ENCODE measurements around the gene TMEM266. TPM values are rescaled to one million over a fixed set of nuclear protein-coding genes. Genes with fewer than 3 reads are reported as not detected.

The TMEM266 gene
- total RNA-seq, 1 experiment from 2014 or later = not detected

- Histone ChIP-seq H3K27ac (ENCODE audit: low read length) (no peak overlapping the region), H3K4me3 (ENCODE audit: low read length) (no peak overlapping the region), H4K20me1 (ENCODE audit: low read length) (no peaks in the 10 kb centered on the region), H2AFZ (ENCODE audit: low read length) (no peak overlapping the region), H3K4me2 (ENCODE audit: low read length) (no peak overlapping the region), H3K9me3 (ENCODE audit: low read length) (no peaks in the 10 kb centered on the region), H3K79me2 (ENCODE audit: low read length) (no peaks in the 10 kb centered on the region), H3K9ac (ENCODE audit: low read length) (no peak overlapping the region), H3K27me3 (ENCODE audit: low read length) (no peaks in the 10 kb centered on the region), H3K4me1 (ENCODE audit: insufficient read depth, low read length) (no peaks in the 10 kb centered on the region), H3F3A (ENCODE audit: low read length, unreplicated experiment) (no peaks in the 10 kb centered on the region), H3K36me3 (ENCODE audit: low read depth, low read length) (no peaks in the 10 kb centered on the region), H3K9me2 (replicated peaks; ENCODE audit: low read length) (no peaks in the 10 kb centered on the region)
- BruUV-seq (replicated peaks) = no TSS peak
- TF ChIP-seq EZH2phosphoT487 (IDR thresholded peaks at IDR 0.05; ENCODE audit: borderline replicate concordance, low read length) (no peak), CTCF (conservative IDR thresholded peaks at IDR 0.05; ENCODE audit: low read depth, low read length) (no peak), EZH2 (IDR thresholded peaks at IDR 0.05; ENCODE audit: low read length, unreplicated experiment) (no peak)
- ATAC-seq (no peak), DNase-seq (no peak)
- intact Hi-C loops (cut with micrococcal nuclease) = no loop called here
- POLR2A ChIA-PET (ENCODE audit: unreplicated experiment) = no interaction called here
- CTCF ChIA-PET = no interaction called here
These were observed 176.6 kb downstream of the TMEM266 start for GRCh38 chr15:76236350-76236749.

- BruUV-seq (replicated peaks) = no TSS peak
- ATAC-seq = no peak
- no peak overlapping the region for H3K4me2 ChIP-seq (ENCODE audit: low read length)
- H3K9me3 ChIP-seq (ENCODE audit: low read length) = no peaks in the 10 kb centered on the region
- no peaks in the 10 kb centered on the region for H3K79me2 ChIP-seq (ENCODE audit: low read length)
- H3K4me1 ChIP-seq (ENCODE audit: insufficient read depth, low read length) = no peaks in the 10 kb centered on the region
- no peak overlapping the region for H3K27ac ChIP-seq (ENCODE audit: low read length)
- H3K9ac ChIP-seq (ENCODE audit: low read length) = no peak overlapping the region
- CTCF ChIA-PET = interaction anchor here (0.6 kb wide), 1 partner anchor 96 kb away, joined by 4 read pairs; no protein-coding TSS in a partner anchor
- no peak overlapping the region for H3K4me3 ChIP-seq (ENCODE audit: low read length)
- H3K9me2 ChIP-seq (replicated peaks; ENCODE audit: low read length) = no peaks in the 10 kb centered on the region
- H3K36me3 ChIP-seq (ENCODE audit: low read depth, low read length) = peaks cover 8% of the 10 kb centered on the region; the same call in 1 of the 2 replicates
- intact Hi-C loops (cut with micrococcal nuclease) = no loop called here
- no peaks in the 10 kb centered on the region for H3K27me3 ChIP-seq (ENCODE audit: low read length)
- H4K20me1 ChIP-seq (ENCODE audit: low read length) = no peaks in the 10 kb centered on the region
- no peak for TF ChIP-seq EZH2 (IDR thresholded peaks at IDR 0.05; ENCODE audit: low read length, unreplicated experiment)
- TF ChIP-seq CTCF (conservative IDR thresholded peaks at IDR 0.05; ENCODE audit: low read depth, low read length) = no peak
- POLR2A ChIA-PET (ENCODE audit: unreplicated experiment) = interaction anchor here (0.5 kb wide), 1 partner anchor 96 kb away, joined by 3 read pairs; no protein-coding TSS in a partner anchor
- DNase-seq = no peak
- H2AFZ ChIP-seq (ENCODE audit: low read length) = no peak overlapping the region
- H3F3A ChIP-seq (ENCODE audit: low read length, unreplicated experiment) = no peaks in the 10 kb centered on the region
These were observed 180.0 kb downstream of the TMEM266 start for GRCh38 chr15:76239786-76240185.

- peaks cover 8% of the 10 kb centered on the region; the same call in 1 of the 2 replicates for H3K36me3 ChIP-seq (ENCODE audit: low read depth, low read length)
- TF ChIP-seq CTCF (conservative IDR thresholded peaks at IDR 0.05; ENCODE audit: low read depth, low read length) = no peak
- TF ChIP-seq EZH2phosphoT487 (IDR thresholded peaks at IDR 0.05; ENCODE audit: borderline replicate concordance, low read length) = no peak
- no peak for ATAC-seq
- H3K4me2 ChIP-seq (ENCODE audit: low read length) = no peak overlapping the region
- H4K20me1 ChIP-seq (ENCODE audit: low read length) = no peaks in the 10 kb centered on the region
- CTCF ChIA-PET = no interaction called here
- intact Hi-C loops (cut with micrococcal nuclease) = no loop called here
- BruUV-seq (replicated peaks) = no TSS peak
- no peaks in the 10 kb centered on the region for H3K4me1 ChIP-seq (ENCODE audit: insufficient read depth, low read length)
- no peaks in the 10 kb centered on the region for H3F3A ChIP-seq (ENCODE audit: low read length, unreplicated experiment)
- H3K9me2 ChIP-seq (replicated peaks; ENCODE audit: low read length) = no peaks in the 10 kb centered on the region
- no peak overlapping the region for H2AFZ ChIP-seq (ENCODE audit: low read length)
- H3K9ac ChIP-seq (ENCODE audit: low read length) = no peak overlapping the region
- H3K9me3 ChIP-seq (ENCODE audit: low read length) = no peaks in the 10 kb centered on the region
- no peaks in the 10 kb centered on the region for H3K79me2 ChIP-seq (ENCODE audit: low read length)
- H3K4me3 ChIP-seq (ENCODE audit: low read length) = no peak overlapping the region
- H3K27ac ChIP-seq (ENCODE audit: low read length) = no peak overlapping the region
- no peak for DNase-seq
- no peaks in the 10 kb centered on the region for H3K27me3 ChIP-seq (ENCODE audit: low read length)
- POLR2A ChIA-PET (ENCODE audit: unreplicated experiment) = no interaction called here
These were observed 185.4 kb downstream of the TMEM266 start for GRCh38 chr15:76245072-76245610.
